Subcutaneous adipose tissue (tissue), 4 donors: Measurements from ENCODE around the gene RNASET2. TPM values are rescaled to one million over a fixed set of nuclear protein-coding genes. Genes with fewer than 3 reads are reported as not detected.

Source experiments
- total RNA-seq, 4 donors: library from RNA; depleted of rRNA; stranded (reverse); fragments of >200 nt; gene quantifications; one replicate each; pipeline ENCODE4 v1.1.0, GENCODE V29; 2016
- TF ChIP-seq, protein P1 (sequence below): fragments of 450-650 bp; IDR thresholded peaks from one replicate; pipeline ENCODE4 v1.5.1; 2016; ENCODE audit warnings: low read depth, mild to moderate bottlenecking, control low read depth, antibody characterized with exemption, moderate library complexity

Gene RNASET2
- total RNA-seq, 4 donors from 2014 or later, result 40.4 to 173 (median 77.0) TPM

DNA sequence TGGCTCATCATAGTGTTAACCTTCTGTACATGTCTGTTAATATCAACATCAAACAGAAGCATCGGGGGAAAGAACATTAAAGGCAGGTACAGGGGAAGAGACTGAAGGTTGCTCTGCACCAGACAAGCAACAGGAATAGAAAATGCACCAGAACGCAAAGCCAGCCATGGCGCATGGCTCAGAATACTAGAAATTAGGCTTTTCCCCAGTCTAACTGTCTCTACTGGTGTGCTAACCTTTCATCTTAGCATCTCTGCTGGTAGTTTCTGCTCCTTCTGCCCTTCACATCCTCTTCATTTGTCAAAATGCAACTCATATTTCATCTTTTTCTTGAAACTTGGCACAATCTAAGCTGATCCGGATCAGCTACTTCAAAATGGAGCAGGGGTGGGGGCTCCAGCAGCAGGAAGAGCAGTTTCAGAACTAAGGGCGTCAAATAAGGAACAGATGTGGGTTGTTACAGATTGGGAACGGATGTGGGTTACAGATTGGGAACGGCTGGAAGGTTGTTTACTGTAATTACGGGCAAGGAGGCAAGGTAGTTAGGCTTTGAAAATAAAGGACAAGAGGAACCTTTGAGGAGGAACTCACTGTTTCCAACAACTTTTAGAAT lies 13.1 kb upstream of the RNASET2 start:
- TF ChIP-seq, protein P1, sequence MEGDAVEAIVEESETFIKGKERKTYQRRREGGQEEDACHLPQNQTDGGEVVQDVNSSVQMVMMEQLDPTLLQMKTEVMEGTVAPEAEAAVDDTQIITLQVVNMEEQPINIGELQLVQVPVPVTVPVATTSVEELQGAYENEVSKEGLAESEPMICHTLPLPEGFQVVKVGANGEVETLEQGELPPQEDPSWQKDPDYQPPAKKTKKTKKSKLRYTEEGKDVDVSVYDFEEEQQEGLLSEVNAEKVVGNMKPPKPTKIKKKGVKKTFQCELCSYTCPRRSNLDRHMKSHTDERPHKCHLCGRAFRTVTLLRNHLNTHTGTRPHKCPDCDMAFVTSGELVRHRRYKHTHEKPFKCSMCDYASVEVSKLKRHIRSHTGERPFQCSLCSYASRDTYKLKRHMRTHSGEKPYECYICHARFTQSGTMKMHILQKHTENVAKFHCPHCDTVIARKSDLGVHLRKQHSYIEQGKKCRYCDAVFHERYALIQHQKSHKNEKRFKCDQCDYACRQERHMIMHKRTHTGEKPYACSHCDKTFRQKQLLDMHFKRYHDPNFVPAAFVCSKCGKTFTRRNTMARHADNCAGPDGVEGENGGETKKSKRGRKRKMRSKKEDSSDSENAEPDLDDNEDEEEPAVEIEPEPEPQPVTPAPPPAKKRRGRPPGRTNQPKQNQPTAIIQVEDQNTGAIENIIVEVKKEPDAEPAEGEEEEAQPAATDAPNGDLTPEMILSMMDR, result no peak

DNA sequence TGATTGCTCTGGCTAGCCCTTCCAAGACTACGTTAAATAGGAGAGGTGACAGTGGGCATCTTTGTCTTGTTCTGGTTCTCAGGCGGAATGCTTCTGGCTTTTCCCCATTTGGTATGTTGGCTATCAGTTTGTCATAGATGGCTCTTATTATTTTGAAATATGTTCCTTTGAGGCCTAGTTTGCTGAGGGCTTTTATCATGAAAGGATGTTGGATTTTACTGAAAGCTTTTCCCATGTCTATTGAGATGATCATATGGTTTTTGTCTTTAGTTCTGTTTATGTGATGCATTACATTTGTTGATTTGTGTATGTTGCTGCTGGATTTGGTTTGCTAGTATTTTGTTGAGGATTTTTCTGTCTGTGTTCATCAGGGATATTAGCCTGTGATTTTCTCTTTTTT lies 9.9 kb upstream of the RNASET2 start:
- TF ChIP-seq, protein P1, result no peak

DNA sequence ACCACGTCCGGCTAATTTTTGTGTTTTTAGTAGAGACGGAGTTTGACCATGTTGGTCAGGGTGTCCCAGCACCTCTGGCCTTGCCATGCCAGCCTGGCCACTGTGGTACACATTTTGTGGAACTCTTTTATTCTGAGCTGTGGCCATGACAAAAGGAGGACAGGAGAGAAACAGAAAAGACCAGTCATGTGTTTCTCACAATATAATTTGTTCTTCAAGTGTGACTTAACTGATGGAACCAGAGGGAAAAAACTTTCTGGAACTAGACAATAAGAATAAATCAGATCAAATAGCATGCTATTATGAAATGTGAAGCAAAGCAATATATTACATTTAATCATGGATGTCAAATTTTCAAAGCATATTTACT lies 4.2 kb upstream of the RNASET2 start:
- TF ChIP-seq, protein P1, result no peak

DNA sequence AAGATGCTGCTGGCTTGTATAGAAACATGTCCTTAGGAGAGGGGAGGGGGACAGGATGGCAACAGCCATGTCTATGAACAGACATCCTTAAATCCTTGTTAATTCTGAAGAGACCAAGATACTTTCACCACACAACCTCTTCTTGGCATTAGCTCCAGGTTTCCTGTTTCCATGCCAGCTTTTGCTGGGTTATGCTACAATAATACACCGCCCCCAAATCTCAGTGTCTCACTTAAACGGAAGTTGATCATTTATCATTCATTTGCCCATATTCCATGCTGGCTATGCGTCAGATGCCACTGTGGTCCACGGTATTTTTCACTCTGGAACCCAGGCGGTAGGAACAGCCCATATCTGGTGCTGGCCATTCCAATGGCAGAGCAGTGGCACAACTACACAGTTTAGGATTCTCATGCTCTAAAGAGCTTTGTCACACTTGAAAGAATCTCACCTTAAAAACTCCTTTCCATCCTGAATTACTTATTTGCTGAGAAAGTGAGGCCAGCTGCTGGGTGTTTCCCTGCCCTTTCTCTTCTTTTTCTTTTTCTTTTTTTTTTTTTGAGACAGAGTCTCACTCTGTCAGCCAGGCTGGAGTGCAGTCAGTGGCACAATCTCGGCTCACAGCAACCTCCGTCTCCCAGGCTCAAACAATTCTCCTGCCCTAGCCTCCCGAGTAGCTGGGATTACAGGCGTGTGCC lies 3.7 kb upstream of the RNASET2 start:
- TF ChIP-seq, protein P1, result no peak

DNA sequence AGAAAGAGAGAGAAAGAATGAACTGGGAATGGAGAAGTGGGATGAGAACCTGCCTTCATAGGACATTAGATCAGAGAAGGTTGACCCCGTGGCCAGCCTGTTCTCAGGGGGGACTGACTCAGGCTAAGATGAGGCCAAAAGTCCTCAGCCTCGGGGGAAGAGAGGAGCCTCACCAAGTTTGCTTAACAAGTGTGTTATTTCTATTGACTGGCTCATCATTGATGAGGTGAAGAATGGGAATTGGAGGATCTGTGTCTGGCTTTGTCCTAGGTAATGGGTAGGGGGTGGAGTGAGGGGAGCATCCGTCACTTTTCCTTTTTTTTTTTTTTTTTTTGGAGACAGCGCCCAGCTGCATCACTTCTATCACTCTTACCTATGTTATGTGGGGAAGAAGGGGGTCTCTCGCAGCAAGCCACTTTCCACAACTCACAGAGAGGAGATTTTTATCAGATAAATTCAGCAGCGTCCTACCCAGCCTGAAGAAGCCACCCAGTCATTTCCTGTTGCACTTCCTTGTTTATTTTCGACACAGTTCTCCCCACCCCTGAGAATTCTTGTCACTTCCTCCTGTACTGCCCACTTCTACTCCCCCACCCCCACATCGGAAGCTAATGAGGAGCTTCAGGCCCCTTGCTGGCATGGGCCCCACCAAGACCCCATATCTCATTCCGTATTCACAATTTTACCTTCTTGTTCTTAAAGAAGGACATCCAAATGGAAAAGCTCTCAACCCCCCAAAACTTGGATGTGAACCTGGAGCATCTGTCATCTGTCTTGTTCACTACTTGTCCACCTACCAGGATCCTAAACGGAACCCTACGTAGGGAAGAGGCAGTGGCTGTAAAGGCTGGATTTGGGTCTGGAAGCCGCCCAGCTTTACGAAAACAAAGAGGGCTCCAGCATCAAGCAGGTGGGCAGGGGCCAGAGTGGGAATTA lies 2.8 kb upstream of the RNASET2 start:
- TF ChIP-seq, protein P1, result no peak

DNA sequence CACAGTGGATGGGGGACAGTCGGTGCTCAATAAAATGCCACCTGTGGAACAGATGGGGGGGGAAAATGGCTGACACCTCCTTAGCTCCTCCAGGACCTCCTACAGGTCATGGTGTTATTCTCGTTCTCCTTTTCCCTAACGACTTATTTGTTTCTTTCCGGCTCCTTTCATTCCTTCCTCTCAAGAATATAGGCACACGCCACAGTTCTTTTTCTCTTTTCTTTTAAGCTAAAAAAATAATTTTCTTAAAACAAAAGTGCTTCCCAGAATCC lies 1.4 kb upstream of the RNASET2 start:
- TF ChIP-seq, protein P1, result no peak

DNA sequence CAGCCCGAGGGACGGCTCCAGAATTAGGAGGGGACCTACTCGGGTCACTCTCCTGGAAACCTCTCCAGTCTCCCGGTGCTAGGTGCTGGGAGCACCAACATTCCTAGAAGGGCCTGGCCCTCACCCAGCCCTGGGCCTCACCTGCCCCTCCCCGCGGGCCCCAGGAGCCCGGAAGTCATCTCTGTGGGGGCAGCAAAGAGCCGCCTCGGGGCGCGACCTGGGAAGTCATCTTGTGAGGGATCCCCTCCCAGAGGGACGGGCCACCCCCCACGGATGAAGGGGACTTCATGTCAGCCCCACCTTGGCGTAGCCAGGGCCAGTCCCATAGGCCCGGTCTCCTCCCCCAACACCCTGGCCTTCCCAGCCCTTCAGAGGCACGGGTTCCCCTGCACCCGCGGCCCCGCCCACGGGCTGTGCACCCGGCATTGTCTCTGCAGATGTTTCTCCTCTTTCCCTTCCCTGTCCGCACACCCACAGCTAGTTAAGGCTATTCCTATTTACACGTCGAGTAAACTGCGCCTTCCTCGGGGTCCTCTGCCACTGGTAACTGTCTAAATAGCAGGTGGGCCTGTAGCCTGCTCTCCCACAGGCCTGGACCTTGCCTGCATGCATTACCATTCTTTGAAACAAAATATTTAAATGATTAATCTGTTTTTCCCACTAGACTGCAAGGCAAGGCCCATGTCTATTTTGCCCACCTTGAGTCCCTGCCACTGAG lies 896 bp upstream of the RNASET2 start:
- TF ChIP-seq, protein P1, result no peak
